GM12801 (cell line): ENCODE data around the gene KCNQ2.

Source experiments
- TF ChIP-seq, protein P1 (sequence below): IDR thresholded peaks from one replicate; pipeline ENCODE4 v1.5.1; 2011; ENCODE audit warnings: control low read depth; ENCODE audit not compliant: insufficient read length; ENCODE audit errors: extremely low read depth

The KCNQ2 gene

DNA sequence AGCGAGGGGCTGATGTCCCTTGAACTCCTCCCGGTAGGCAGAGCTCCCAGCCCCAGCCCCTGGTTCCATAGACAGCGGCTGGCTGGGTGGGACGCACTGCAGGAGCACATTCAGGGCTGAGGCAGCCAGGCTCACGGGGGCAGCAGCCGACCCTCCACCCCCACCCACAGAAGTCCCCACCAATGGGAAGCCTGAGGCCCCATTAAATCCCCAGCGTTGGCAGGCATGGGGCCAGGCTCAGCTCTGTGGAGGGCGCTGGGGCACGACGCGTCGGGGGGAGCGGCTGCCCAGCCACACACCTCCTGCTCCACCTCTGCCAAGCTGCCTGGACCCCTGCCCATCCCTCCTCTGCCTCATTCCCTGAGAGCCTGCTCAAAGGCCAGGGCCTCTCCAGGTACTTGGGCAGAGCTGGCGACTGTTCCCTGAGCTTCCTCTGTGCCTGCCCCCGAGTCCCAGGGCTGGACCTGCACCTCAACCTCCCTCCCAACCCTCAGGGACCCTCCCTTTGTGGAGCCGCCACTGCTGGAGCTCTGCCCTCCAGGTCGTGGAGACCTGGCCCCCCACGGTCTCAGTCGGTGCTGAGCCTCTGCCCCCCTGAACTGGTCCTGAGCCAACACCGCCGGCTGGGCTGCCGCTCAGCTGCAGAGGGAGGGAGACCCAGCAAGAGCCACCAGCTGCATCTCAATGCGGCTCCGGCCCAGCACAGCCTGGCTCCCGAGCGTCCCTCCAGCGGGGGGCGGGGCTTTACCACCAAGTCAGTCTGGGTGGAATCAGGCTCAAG is 120.5 kb downstream of the KCNQ2 start:
- TF ChIP-seq, protein P1, sequence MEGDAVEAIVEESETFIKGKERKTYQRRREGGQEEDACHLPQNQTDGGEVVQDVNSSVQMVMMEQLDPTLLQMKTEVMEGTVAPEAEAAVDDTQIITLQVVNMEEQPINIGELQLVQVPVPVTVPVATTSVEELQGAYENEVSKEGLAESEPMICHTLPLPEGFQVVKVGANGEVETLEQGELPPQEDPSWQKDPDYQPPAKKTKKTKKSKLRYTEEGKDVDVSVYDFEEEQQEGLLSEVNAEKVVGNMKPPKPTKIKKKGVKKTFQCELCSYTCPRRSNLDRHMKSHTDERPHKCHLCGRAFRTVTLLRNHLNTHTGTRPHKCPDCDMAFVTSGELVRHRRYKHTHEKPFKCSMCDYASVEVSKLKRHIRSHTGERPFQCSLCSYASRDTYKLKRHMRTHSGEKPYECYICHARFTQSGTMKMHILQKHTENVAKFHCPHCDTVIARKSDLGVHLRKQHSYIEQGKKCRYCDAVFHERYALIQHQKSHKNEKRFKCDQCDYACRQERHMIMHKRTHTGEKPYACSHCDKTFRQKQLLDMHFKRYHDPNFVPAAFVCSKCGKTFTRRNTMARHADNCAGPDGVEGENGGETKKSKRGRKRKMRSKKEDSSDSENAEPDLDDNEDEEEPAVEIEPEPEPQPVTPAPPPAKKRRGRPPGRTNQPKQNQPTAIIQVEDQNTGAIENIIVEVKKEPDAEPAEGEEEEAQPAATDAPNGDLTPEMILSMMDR: no peak

DNA sequence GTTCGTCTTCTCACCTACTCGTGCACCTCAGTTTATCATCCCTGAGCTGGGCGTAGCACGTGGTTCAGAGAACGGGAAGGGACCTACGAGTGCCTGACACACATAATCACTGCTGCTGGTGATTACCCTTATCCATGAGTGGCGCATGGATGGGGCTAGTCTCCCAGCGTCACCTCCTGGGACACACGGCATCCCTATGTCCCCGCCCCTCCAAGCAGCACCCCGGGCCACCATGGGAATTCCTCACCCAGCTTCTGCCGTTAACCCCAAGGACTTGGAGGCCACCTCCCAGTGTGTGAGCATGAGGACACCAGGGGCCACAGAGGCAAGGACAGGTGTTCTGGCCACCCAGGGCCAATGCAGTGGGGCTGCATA is 121.1 kb downstream of the KCNQ2 start:
- TF ChIP-seq, protein P1: no peak

DNA sequence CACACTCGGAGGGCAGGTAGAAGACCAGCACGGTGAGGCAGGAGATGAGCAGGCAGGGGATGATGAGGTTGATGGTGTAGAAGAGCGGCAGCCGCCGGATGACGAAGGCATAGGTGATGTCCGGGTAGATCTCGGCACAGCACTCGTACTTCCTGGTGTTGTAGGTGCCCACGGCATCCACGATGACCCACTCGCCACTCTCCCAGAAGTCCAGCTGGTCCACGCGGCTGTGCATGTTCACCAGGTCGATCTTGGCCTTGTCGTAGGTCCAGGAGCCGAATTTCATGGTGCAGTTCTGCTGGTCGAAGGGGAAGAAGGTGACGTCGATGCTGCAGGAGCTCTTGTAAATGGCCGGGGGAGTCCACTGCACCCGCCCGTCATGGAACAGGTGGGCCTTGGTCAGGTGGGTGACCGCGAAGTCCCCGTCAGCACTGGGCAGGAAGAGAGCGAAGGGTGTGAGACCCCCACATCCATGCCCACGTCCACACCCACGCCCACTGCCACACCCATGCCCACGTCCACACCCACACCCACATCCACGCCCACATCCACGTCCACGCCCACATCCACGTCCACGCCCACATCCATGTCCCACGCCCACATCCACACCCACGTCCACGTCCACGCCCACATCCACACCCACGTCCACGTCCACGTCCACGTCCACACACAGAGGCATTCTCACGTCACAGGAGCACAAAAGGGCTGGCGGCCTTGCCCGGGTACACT is 121.7 kb downstream of the KCNQ2 start:
- TF ChIP-seq, protein P1: no peak
